ENCODE data around the gene PIF1.

DNA sequence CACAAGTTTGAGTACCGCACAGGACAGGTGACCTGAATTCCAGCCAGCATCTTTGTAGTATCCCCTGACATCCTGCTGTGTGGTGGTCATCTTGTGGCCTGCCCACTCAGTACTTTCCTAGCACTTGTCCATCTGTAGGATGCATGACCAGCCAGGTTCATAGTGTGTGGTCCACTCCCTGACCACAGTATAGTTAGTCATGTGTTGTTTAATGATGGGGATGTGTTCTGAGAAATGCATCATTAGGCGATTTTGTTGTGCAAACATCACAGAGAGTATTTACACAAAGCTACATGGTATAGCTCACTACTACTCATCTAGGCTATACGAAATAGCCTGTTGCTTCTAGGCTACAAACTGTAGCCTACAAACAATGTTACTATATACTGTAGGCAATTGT is 33.2 kb downstream of the PIF1 start:
- TF ChIP-seq PKNOX1 (IDR thresholded peaks at IDR 0.05), result no peak
- no peak for TF ChIP-seq FOXA1 (IDR thresholded peaks at IDR 0.05)
- no peak for TF ChIP-seq BHLHE40 (IDR thresholded peaks at IDR 0.05; ENCODE audit: borderline replicate concordance)
- no peak for TF ChIP-seq SP1 (IDR thresholded peaks at IDR 0.05)
- no peak for TF ChIP-seq LEF1 (IDR thresholded peaks at IDR 0.05; ENCODE audit: borderline replicate concordance)
- no peak for TF ChIP-seq ZNF384 (IDR thresholded peaks at IDR 0.05)
- no peak for TF ChIP-seq TARDBP (IDR thresholded peaks at IDR 0.05)
- TF ChIP-seq FOXM1 (IDR thresholded peaks at IDR 0.05; ENCODE audit: borderline replicate concordance), result no peak
- TF ChIP-seq HDGF (IDR thresholded peaks at IDR 0.05; ENCODE audit: borderline replicate concordance), result no peak
- no peak for TF ChIP-seq FOXK2 (IDR thresholded peaks at IDR 0.05)
- no peak for TF ChIP-seq SUZ12 (IDR thresholded peaks at IDR 0.05)
